Calu3 (cell line): ENCODE measurements around the gene RASGRF1. TPM values are rescaled to one million over a fixed set of nuclear protein-coding genes. Genes with fewer than 3 reads are reported as not detected.

Experiments used
- BruUV-seq: library from RNA; stranded (reverse); fragments of 400-500 nt; replicated peaks from 2 replicates; lab custom pipeline; 2021; lab: Mats Ljungman, UMichigan
- CTCF ChIA-PET: fragments of 300-600 bp; sonication (Branson Sonifier 250); formaldehyde crosslinking; loops from one replicate; lab custom pipeline; 2022; ENCODE audit warnings: antibody characterized with exemption; lab: Charles Lee
- DNase-seq: peaks from one replicate; pipeline ENCODE4 v3.0.0; 2022
- H3K27ac Mint-ChIP-seq: one replicate; pipeline ENCODE4 v1.8.0; 2022; ENCODE audit warnings: mixed read lengths; ENCODE audit not compliant: unreplicated experiment
- H3K27me3 Mint-ChIP-seq: one replicate; pipeline ENCODE4 v1.8.0; 2022; ENCODE audit warnings: mixed read lengths; ENCODE audit not compliant: unreplicated experiment
- H3K36me3 Mint-ChIP-seq: one replicate; pipeline ENCODE4 v1.8.0; 2022; ENCODE audit warnings: mild to moderate bottlenecking, moderate library complexity, mixed read lengths; ENCODE audit not compliant: insufficient read depth, unreplicated experiment
- H3K4me1 Mint-ChIP-seq: one replicate; pipeline ENCODE4 v1.8.0; 2022; ENCODE audit warnings: mild to moderate bottlenecking, low read depth, mixed read lengths; ENCODE audit not compliant: unreplicated experiment
- H3K4me3 Mint-ChIP-seq: one replicate; pipeline ENCODE4 v1.8.0; 2022; ENCODE audit warnings: mild to moderate bottlenecking, low read depth, moderate library complexity, mixed read lengths; ENCODE audit not compliant: unreplicated experiment
- H3K9me3 Mint-ChIP-seq: one replicate; pipeline ENCODE4 v1.8.0; 2022; ENCODE audit warnings: low read depth, mixed read lengths; ENCODE audit not compliant: unreplicated experiment
- CTCF ChIP-seq: fragments of 200-600 bp; IDR thresholded peaks from one replicate; pipeline ENCODE4 v1.8.0; 2022; ENCODE audit warnings: antibody characterized with exemption; ENCODE audit not compliant: unreplicated experiment
- intact Hi-C: fragments of 100-400 bp; cut with micrococcal nuclease; formaldehyde crosslinking; loops from one replicate; pipeline ENCODE4 v1.10.0; 2022; ENCODE audit not compliant: unreplicated experiment
- total RNA-seq: library from RNA; stranded (reverse); gene quantifications from 2 replicates; pipeline ENCODE4 v1.2.3, GENCODE V29; 2022

RASGRF1 gene
- total RNA-seq, 1 experiment from 2014 or later: 2.2 TPM

GRCh38 chr15:78993257-78993930 is 97.2 kb downstream of the RASGRF1 start:
- no TSS peak for BruUV-seq
- Mint-ChIP-seq H3K4me3 (no peak overlapping the region), H3K4me1 (peaks cover 34% of the 10 kb centered on the region)

GRCh38 chr15:78992416-78993256 is 97.9 kb downstream of the RASGRF1 start:
- intact Hi-C loops: no loop called here
- H3K9me3 Mint-ChIP-seq: no peaks in the 10 kb centered on the region
- DNase-seq: no peak
- H3K4me1 Mint-ChIP-seq: peaks cover 42% of the 10 kb centered on the region
- no TSS peak for BruUV-seq
- no peak overlapping the region for H3K4me3 Mint-ChIP-seq
- CTCF ChIA-PET: no interaction called here
- peaks cover 10% of the 10 kb centered on the region for H3K36me3 Mint-ChIP-seq
- H3K27me3 Mint-ChIP-seq: no peaks in the 10 kb centered on the region
- no peak overlapping the region for H3K27ac Mint-ChIP-seq
- no peak for TF ChIP-seq CTCF

More at GRCh38 chr15:78993257-78993930, 97.2 kb downstream of the RASGRF1 start:
- CTCF ChIA-PET: no interaction called here
- H3K27ac Mint-ChIP-seq: no peak overlapping the region
- no peaks in the 10 kb centered on the region for H3K9me3 Mint-ChIP-seq
- H3K27me3 Mint-ChIP-seq: no peaks in the 10 kb centered on the region
- no peak for TF ChIP-seq CTCF
- intact Hi-C loops: no loop called here
- DNase-seq: no peak
- peaks cover 7% of the 10 kb centered on the region for H3K36me3 Mint-ChIP-seq

- intact Hi-C loops: no loop called here
- Mint-ChIP-seq H3K4me1 (peaks cover 43% of the 10 kb centered on the region), H3K27ac (no peak overlapping the region), H3K36me3 (peaks cover 10% of the 10 kb centered on the region), H3K4me3 (no peak overlapping the region), H3K9me3 (no peaks in the 10 kb centered on the region), H3K27me3 (no peaks in the 10 kb centered on the region)
- TF ChIP-seq CTCF: no peak
- no TSS peak for BruUV-seq
- CTCF ChIA-PET: interaction anchor here (0.5 kb wide), 1 partner anchor 16 kb away, joined by 4 read pairs; no protein-coding TSS in a partner anchor
- DNase-seq: no peak
Measured at GRCh38 chr15:78991879-78992278, 98.7 kb downstream of the RASGRF1 start.

GRCh38 chr15:78991476-78991875 is 99.1 kb downstream of the RASGRF1 start:
- CTCF ChIA-PET: interaction anchor here (0.5 kb wide), 1 partner anchor 16 kb away, joined by 4 read pairs; no protein-coding TSS in a partner anchor
- Mint-ChIP-seq H3K9me3 (no peaks in the 10 kb centered on the region), H3K4me1 (peaks cover 39% of the 10 kb centered on the region), H3K4me3 (no peak overlapping the region), H3K27me3 (no peaks in the 10 kb centered on the region), H3K36me3 (peaks cover 10% of the 10 kb centered on the region), H3K27ac (no peak overlapping the region)
- BruUV-seq: no TSS peak
- intact Hi-C loops: no loop called here
- no peak for TF ChIP-seq CTCF
- DNase-seq: no peak
